Stimulated activated CD4-positive, alpha-beta T cell treated with anti-CD3 and anti-CD28 coated beads, TNF-alpha, amount 100 ng/mL, for 4 hours (primary cell): ENCODE data around the gene LRRK1.

Experiments used
- DNase-seq, 3 experiments: peaks; one replicate each; pipeline ENCODE4 v3.0.0-alpha.2; 2020; ENCODE audit warnings: low read depth in 3 of 3

The LRRK1 gene

GRCh38 chr15:100939791-100940190 lies 20.6 kb downstream of the LRRK1 start:
- no peak for DNase-seq

GRCh38 chr15:100940767-100941379 lies 21.7 kb downstream of the LRRK1 start:
- DNase-seq = no peak

- DNase-seq = no peak
These were observed 22.4 kb downstream of the LRRK1 start for GRCh38 chr15:100941536-100941935.

- DNase-seq = no peak
These were observed 23.7 kb downstream of the LRRK1 start for GRCh38 chr15:100942656-100943425.

GRCh38 chr15:100944244-100944895 lies 25.2 kb downstream of the LRRK1 start:
- no peak for DNase-seq

- DNase-seq = no peak
These were observed 25.8 kb downstream of the LRRK1 start for GRCh38 chr15:100944986-100945385.

GRCh38 chr15:100947760-100948429 lies 28.7 kb downstream of the LRRK1 start:
- DNase-seq = no peak

- DNase-seq = no peak
These were observed 29.2 kb downstream of the LRRK1 start for GRCh38 chr15:100948430-100948762.

- no peak for DNase-seq
These were observed 30.5 kb downstream of the LRRK1 start for GRCh38 chr15:100949691-100950090.

- no peak for DNase-seq
These were observed 32.8 kb downstream of the LRRK1 start for GRCh38 chr15:100951965-100952364.

GRCh38 chr15:100952566-100952965 lies 33.4 kb downstream of the LRRK1 start:
- DNase-seq = no peak

- no peak for DNase-seq
These were observed 39.3 kb downstream of the LRRK1 start for GRCh38 chr15:100958326-100959065.

- DNase-seq = no peak
These were observed 40.2 kb downstream of the LRRK1 start for GRCh38 chr15:100959066-100960050.

- DNase-seq = no peak
These were observed 47.8 kb downstream of the LRRK1 start for GRCh38 chr15:100966997-100967396.

GRCh38 chr15:100968050-100968966 lies 49.2 kb downstream of the LRRK1 start:
- DNase-seq = no peak

GRCh38 chr15:100972975-100973350 lies 53.8 kb downstream of the LRRK1 start:
- DNase-seq = no peak

GRCh38 chr15:100973351-100974111 lies 54.4 kb downstream of the LRRK1 start:
- no peak for DNase-seq

- DNase-seq = no peak
These were observed 55.9 kb downstream of the LRRK1 start for GRCh38 chr15:100975043-100975442.
